Thyroid gland (tissue), 4 donors: ENCODE results near the gene SEMG1.

Experiments used
- POLR2A ChIP-seq, 2 donors: fragments of 450-650 bp; IDR thresholded peaks; one replicate each; pipeline ENCODE4 v1.6.1; 2017; ENCODE audit warnings: antibody characterized with exemption in 2 of 2, mild to moderate bottlenecking in 2 of 2, moderate library complexity in 1 of 2
- TF ChIP-seq, protein P1 (sequence below), 6 experiments: fragments of 200-600 bp in 3 of 6; fragments of 450-650 bp in 3 of 6; sonication (generic) in 3 of 6; IDR thresholded peaks; one replicate each; pipeline ENCODE4 v1.5.1; 2016 to 2019; ENCODE audit warnings: antibody characterized with exemption in 6 of 6, mild to moderate bottlenecking in 2 of 6, inconsistent platforms in 1 of 6, moderate library complexity in 1 of 6

DNA sequence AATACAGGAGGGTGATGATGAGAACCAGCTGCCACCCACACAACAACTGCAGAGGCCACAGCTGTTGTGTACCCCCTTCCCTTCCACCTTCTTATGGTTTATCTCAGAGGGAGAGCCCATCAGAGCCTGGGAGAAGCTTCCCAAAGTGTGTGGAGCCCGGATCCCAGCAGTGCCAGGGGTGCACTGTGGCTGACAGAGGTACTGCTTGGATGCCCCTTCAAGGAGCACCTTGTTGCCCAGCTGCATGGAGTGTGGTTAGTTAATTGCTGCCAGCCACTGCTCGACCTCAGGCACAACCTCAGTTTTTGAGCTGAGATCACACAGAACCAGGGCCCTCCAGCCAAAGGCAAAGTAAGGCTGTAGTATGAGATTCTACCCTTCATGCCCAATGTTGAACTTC lies 19.1 kb upstream of the SEMG1 start:
- TF ChIP-seq, protein P1, sequence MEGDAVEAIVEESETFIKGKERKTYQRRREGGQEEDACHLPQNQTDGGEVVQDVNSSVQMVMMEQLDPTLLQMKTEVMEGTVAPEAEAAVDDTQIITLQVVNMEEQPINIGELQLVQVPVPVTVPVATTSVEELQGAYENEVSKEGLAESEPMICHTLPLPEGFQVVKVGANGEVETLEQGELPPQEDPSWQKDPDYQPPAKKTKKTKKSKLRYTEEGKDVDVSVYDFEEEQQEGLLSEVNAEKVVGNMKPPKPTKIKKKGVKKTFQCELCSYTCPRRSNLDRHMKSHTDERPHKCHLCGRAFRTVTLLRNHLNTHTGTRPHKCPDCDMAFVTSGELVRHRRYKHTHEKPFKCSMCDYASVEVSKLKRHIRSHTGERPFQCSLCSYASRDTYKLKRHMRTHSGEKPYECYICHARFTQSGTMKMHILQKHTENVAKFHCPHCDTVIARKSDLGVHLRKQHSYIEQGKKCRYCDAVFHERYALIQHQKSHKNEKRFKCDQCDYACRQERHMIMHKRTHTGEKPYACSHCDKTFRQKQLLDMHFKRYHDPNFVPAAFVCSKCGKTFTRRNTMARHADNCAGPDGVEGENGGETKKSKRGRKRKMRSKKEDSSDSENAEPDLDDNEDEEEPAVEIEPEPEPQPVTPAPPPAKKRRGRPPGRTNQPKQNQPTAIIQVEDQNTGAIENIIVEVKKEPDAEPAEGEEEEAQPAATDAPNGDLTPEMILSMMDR (IDR thresholded peaks at IDR 0.05), result peak in 3 of 6 experiments; percentile 15 to 34 (median 32)
- TF ChIP-seq POLR2A (IDR thresholded peaks at IDR 0.05), result no peak
